Colonic mucosa (tissue), 4 donors: ENCODE results near the gene AGAP1. TPM values are rescaled to one million over a fixed set of nuclear protein-coding genes. Genes with fewer than 3 reads are reported as not detected.
"Not testable (repeated sequence)": the region's sequence is repeated elsewhere in the genome, so short reads cannot be mapped to it uniquely, and the experiment has no call there.

ENCODE experiments used
- DNase-seq: peaks from one replicate; pipeline ENCODE4 v3.0.0-alpha.2; 2020
- H3K27ac ChIP-seq: fragments of 200-600 bp; one replicate; pipeline ENCODE4 v1.8.0; 2021
- H3K27me3 ChIP-seq: fragments of 200-600 bp; one replicate; pipeline ENCODE4 v1.8.0; 2021
- H3K36me3 ChIP-seq: fragments of 200-600 bp; one replicate; pipeline ENCODE4 v1.8.0; 2021
- H3K4me1 ChIP-seq: fragments of 200-600 bp; one replicate; pipeline ENCODE4 v1.8.0; 2021; ENCODE audit warnings: mild to moderate bottlenecking
- H3K4me3 ChIP-seq: fragments of 200-600 bp; one replicate; pipeline ENCODE4 v1.8.0; 2021
- H3K9ac ChIP-seq, 2 donors: one replicate each; pipeline ENCODE4 v1.7.0; 2013; ENCODE audit warnings: control low read depth in 2 of 2, low read depth in 2 of 2, low read length in 2 of 2
- H3K9me3 ChIP-seq: fragments of 200-600 bp; one replicate; pipeline ENCODE4 v1.8.0; 2021
- intact Hi-C: fragments of 100-400 bp; cut with DNase I; formaldehyde crosslinking; loops from one replicate; pipeline ENCODE4 v1.14.1; 2022
- total RNA-seq, 2 donors: library from RNA; stranded (reverse); fragmentation: NEBNext Ultra II Directional in 1 of 2; extraction: Animal tissue kit (Norgen Biotek cat#: 25700) in 1 of 2; gene quantifications; one replicate each; pipeline ENCODE4 v1.2.1, GENCODE V29; 2021
- TF ChIP-seq, protein P1 (sequence below): fragments of 200-600 bp; IDR thresholded peaks from one replicate; pipeline ENCODE4 v1.8.0; 2022; ENCODE audit warnings: antibody characterized with exemption, mild to moderate bottlenecking
- donor health status: healthy.
- donor health status: DM: no; HTN: no; CAD: no.
- donor health status: DM: no; HTN: no; CAD: no.

The AGAP1 gene
- total RNA-seq, 2 donors from 2014 or later = 62.1 to 62.9 TPM

DNA sequence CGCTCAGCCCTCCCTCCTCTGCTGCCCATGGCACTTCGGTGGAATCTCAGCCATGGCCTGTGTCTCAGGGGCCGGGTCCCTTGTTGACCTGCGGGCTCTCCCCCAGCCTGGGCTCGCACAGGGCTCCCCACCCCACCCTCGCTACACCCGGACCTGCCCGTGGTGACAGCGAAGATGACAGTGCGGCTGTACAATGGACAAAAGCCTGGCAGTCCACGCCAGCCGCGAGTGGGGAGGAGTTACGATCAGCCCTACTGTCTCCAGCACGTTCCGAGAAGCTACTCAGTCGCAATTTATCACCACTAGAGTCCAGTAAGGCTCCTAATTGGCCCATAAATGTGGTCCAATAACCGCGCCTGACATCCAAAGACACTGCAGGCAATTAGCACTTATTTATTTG lies 642.7 kb downstream of the AGAP1 start:
- Histone ChIP-seq H3K4me3 (no peak overlapping the region), H3K4me1 (no peaks in the 10 kb centered on the region), H3K9me3 (no peaks in the 10 kb centered on the region), H3K27me3 (no peaks in the 10 kb centered on the region), H3K27ac (no peak overlapping the region), H3K9ac (no peak overlapping the region), H3K36me3 (no peaks in the 10 kb centered on the region)
- intact Hi-C loops = no loop called here
- DNase-seq = no peak
- TF ChIP-seq, protein P1, sequence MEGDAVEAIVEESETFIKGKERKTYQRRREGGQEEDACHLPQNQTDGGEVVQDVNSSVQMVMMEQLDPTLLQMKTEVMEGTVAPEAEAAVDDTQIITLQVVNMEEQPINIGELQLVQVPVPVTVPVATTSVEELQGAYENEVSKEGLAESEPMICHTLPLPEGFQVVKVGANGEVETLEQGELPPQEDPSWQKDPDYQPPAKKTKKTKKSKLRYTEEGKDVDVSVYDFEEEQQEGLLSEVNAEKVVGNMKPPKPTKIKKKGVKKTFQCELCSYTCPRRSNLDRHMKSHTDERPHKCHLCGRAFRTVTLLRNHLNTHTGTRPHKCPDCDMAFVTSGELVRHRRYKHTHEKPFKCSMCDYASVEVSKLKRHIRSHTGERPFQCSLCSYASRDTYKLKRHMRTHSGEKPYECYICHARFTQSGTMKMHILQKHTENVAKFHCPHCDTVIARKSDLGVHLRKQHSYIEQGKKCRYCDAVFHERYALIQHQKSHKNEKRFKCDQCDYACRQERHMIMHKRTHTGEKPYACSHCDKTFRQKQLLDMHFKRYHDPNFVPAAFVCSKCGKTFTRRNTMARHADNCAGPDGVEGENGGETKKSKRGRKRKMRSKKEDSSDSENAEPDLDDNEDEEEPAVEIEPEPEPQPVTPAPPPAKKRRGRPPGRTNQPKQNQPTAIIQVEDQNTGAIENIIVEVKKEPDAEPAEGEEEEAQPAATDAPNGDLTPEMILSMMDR = no peak

DNA sequence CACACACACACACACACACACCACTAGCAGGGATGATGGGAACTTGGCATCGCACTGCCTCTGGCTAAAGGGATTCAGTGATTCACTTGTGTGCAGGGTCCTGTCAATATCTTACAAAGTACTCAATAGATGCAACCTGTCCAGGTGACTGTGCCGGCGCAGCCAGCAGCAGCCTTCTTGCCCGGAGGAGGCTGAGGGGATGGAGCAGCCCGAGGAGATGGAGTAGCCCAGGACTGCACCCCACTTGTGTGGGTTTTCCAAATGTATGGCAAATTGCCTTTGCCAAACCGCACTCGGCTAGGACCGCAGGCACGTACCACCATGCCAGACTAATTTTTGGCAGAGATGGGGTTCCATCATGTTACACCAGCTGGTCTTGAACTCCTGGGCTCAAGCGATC lies 643.2 kb downstream of the AGAP1 start:
- no peak for DNase-seq
- Histone ChIP-seq H3K36me3 (no peaks in the 10 kb centered on the region), H3K4me3 (no peak overlapping the region), H3K9me3 (no peaks in the 10 kb centered on the region), H3K27me3 (no peaks in the 10 kb centered on the region), H3K4me1 (no peaks in the 10 kb centered on the region), H3K9ac (no peak overlapping the region), H3K27ac (no peak overlapping the region)
- TF ChIP-seq, protein P1 = no peak
- intact Hi-C loops = no loop called here

DNA sequence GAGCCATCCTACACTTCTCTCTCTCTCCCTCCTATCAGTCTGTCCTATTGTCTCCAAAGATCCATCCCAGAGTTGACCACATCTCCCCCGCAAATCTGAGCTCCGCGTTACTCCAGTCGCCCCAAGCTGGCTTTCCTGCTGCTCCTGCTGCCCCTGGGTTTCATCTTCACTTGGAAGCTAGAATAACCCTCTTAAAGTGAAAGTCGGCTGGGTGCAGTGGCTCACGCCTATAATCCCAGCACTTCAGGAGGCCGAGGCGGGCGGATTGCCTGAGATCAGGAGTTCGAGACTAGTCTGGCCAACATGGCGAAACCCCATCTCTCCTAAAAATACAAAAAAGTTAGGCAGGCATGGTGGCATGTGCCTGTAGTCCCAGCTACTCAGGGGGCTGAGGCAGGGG lies 647.8 kb downstream of the AGAP1 start:
- H3K4me1 ChIP-seq, DNase-seq, H3K27me3 ChIP-seq, H3K9ac ChIP-seq, H3K27ac ChIP-seq, H3K4me3 ChIP-seq, H3K36me3 ChIP-seq, H3K9me3 ChIP-seq, intact Hi-C loops: not testable (repeated sequence)

GRCh38 chr2:236143811-236144210 lies 650.0 kb downstream of the AGAP1 start:
- H3K27me3 ChIP-seq = no peaks in the 10 kb centered on the region
- no peaks in the 10 kb centered on the region for H3K36me3 ChIP-seq
- H3K27ac ChIP-seq = no peak overlapping the region
- H3K4me1 ChIP-seq = no peaks in the 10 kb centered on the region
- no peak for DNase-seq
- intact Hi-C loops = no loop called here
- H3K4me3 ChIP-seq = no peak overlapping the region
- TF ChIP-seq, protein P1 = no peak
- H3K9me3 ChIP-seq = no peaks in the 10 kb centered on the region
- no peak overlapping the region for H3K9ac ChIP-seq

GRCh38 chr2:236146436-236146835 lies 652.6 kb downstream of the AGAP1 start:
- intact Hi-C loops = no loop called here
- Histone ChIP-seq H3K27me3 (no peaks in the 10 kb centered on the region), H3K9ac (no peak overlapping the region), H3K27ac (no peak overlapping the region), H3K9me3 (no peaks in the 10 kb centered on the region), H3K36me3 (no peaks in the 10 kb centered on the region), H3K4me1 (no peaks in the 10 kb centered on the region), H3K4me3 (no peak overlapping the region)
- TF ChIP-seq, protein P1 = no peak
- DNase-seq = no peak

DNA sequence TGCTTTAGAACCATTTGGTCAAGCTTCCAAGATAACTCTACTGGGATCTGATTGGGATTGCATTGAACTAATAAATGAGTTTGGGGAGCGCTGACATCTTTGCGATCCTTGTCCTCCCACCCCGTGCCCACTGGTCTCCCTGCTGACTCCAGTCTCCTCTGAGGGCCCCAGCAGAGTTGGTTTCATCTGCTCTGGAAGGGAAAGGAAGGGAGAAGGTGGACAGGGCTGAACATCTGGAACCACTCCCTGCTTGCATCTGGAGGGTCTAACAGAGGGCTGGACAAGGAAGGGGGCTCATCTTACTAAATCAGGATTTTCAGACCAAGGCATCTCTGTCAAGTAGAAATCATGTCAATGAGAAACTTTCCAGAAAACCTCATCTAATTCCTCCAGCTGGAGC lies 661.6 kb downstream of the AGAP1 start:
- Histone ChIP-seq H3K27ac (no peak overlapping the region), H3K27me3 (peaks cover 16% of the 10 kb centered on the region), H3K9ac (no peak overlapping the region), H3K9me3 (no peaks in the 10 kb centered on the region), H3K4me3 (no peak overlapping the region), H3K36me3 (no peaks in the 10 kb centered on the region), H3K4me1 (no peaks in the 10 kb centered on the region)
- TF ChIP-seq, protein P1 = no peak
- no peak for DNase-seq
- intact Hi-C loops = no loop called here
